GM21515 (cell line): ENCODE results near the gene LRRFIP2.
"Not testable (repeated sequence)": the region's sequence is repeated elsewhere in the genome, so short reads cannot be mapped to it uniquely, and the experiment has no call there.

Experiments used
- ATAC-seq: cut with Tn5 transposase; IDR thresholded peaks from one replicate; pipeline ENCODE4 v1.9.1; 2021; ENCODE audit not compliant: unreplicated experiment

Gene LRRFIP2

GRCh38 chr3:37174532-37175126, at the start of gene LRRFIP2:
Gene LRRFIP2 (minus strand): TSS chr3:37174582. CDS start chr3:37148983, 25,599 bp downstream.
- ATAC-seq, result no peak

GRCh38 chr3:37223576-37223975, 49.2 kb upstream of the LRRFIP2 start:
- no peak for ATAC-seq

GRCh38 chr3:37223141-37223558, 48.8 kb upstream of the LRRFIP2 start:
- no peak for ATAC-seq

- not testable (repeated sequence) for ATAC-seq
Measured at GRCh38 chr3:37222542-37222941, 48.2 kb upstream of the LRRFIP2 start.

- no peak for ATAC-seq
Measured at GRCh38 chr3:37221407-37221806, 47.0 kb upstream of the LRRFIP2 start.

GRCh38 chr3:37219266-37219665, 44.9 kb upstream of the LRRFIP2 start:
- no peak for ATAC-seq

- ATAC-seq, result no peak
Measured at GRCh38 chr3:37218206-37218605, 43.8 kb upstream of the LRRFIP2 start.

- no peak for ATAC-seq
Measured at GRCh38 chr3:37217098-37217849, 42.9 kb upstream of the LRRFIP2 start.

GRCh38 chr3:37216597-37217097, 42.3 kb upstream of the LRRFIP2 start:
- no peak for ATAC-seq

- no peak for ATAC-seq
Measured at GRCh38 chr3:37214076-37214475, 39.7 kb upstream of the LRRFIP2 start.

- ATAC-seq, result no peak
Measured at GRCh38 chr3:37210230-37210629, 35.8 kb upstream of the LRRFIP2 start.

- not testable (repeated sequence) for ATAC-seq
Measured at GRCh38 chr3:37208576-37208975, 34.2 kb upstream of the LRRFIP2 start.

GRCh38 chr3:37208008-37208407, 33.6 kb upstream of the LRRFIP2 start:
- not testable (repeated sequence) for ATAC-seq

- ATAC-seq, result not testable (repeated sequence)
Measured at GRCh38 chr3:37206041-37206440, 31.7 kb upstream of the LRRFIP2 start.

- ATAC-seq, result no peak
Measured at GRCh38 chr3:37204314-37204713, 29.9 kb upstream of the LRRFIP2 start.

GRCh38 chr3:37202035-37202434, 27.7 kb upstream of the LRRFIP2 start:
- ATAC-seq, result no peak

- ATAC-seq, result no peak
Measured at GRCh38 chr3:37200141-37200540, 25.8 kb upstream of the LRRFIP2 start.

- ATAC-seq, result no peak
Measured at GRCh38 chr3:37198996-37199395, 24.6 kb upstream of the LRRFIP2 start.

GRCh38 chr3:37198547-37198946, 24.2 kb upstream of the LRRFIP2 start:
- ATAC-seq, result no peak

- ATAC-seq, result no peak
Measured at GRCh38 chr3:37197810-37198371, 23.5 kb upstream of the LRRFIP2 start.

GRCh38 chr3:37194533-37194932, 20.2 kb upstream of the LRRFIP2 start:
- ATAC-seq, result no peak

- no peak for ATAC-seq
Measured at GRCh38 chr3:37190667-37191066, 16.3 kb upstream of the LRRFIP2 start.
